ENCODE measurements around the gene WDR88. TPM values are rescaled to one million over a fixed set of nuclear protein-coding genes. Genes with fewer than 3 reads are reported as not detected.
"Not testable (repeated sequence)": the region's sequence is repeated elsewhere in the genome, so short reads cannot be mapped to it uniquely, and the experiment has no call there.

The WDR88 gene
- total RNA-seq, 1 donor from 2014 or later: not detected

DNA sequence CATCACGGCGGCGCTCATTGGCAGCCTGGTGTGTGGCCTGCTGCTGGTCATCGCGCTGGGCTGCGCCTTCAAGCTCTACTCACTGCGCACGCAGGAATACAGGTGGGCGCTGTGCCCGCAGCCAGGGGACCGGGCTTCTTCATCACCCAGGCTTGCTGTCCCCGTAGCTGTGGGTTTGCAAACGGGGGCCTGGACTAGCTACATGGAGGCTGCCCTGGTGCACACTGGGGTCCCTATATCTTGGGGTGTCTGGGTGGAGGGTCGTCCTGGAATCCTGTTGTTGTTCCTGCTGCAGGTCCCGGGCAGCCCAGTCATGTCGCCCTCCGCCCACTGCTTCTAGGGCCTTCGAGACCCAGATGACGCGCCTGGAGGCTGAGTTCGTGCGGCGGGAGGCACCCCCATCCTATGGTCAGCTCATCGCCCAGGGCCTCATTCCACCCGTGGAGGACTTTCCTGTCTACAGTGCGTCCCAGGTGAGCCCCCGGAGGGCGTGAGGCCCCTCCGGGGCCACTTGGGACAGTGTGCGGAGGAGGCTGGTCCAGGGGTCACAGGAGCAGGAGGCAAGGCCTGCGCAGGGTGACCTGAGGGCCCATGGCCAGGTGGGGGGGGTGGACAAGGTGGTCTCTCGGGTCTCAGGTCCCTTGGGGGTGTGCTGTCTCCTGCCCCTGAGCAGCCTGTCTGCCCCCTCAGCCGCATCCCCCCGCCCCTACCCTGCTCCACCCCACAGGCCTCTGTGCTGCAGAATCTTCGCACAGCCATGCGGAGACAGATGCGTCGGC lies 74.5 kb downstream of the WDR88 start:
- no peak overlapping the region for H3K4me3 ChIP-seq (ENCODE audit: low read depth, low read length)
- no peak for DNase-seq (ENCODE audit: low read depth)
- TF ChIP-seq, protein P1, sequence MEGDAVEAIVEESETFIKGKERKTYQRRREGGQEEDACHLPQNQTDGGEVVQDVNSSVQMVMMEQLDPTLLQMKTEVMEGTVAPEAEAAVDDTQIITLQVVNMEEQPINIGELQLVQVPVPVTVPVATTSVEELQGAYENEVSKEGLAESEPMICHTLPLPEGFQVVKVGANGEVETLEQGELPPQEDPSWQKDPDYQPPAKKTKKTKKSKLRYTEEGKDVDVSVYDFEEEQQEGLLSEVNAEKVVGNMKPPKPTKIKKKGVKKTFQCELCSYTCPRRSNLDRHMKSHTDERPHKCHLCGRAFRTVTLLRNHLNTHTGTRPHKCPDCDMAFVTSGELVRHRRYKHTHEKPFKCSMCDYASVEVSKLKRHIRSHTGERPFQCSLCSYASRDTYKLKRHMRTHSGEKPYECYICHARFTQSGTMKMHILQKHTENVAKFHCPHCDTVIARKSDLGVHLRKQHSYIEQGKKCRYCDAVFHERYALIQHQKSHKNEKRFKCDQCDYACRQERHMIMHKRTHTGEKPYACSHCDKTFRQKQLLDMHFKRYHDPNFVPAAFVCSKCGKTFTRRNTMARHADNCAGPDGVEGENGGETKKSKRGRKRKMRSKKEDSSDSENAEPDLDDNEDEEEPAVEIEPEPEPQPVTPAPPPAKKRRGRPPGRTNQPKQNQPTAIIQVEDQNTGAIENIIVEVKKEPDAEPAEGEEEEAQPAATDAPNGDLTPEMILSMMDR (conservative IDR thresholded peaks at IDR 0.05; ENCODE audit: low read depth, low read length): no peak

- no peak for DNase-seq (ENCODE audit: low read depth)
- TF ChIP-seq, protein P1 (conservative IDR thresholded peaks at IDR 0.05; ENCODE audit: low read depth, low read length): no peak
- H3K4me3 ChIP-seq (ENCODE audit: low read depth, low read length): no peak overlapping the region
These were observed 75.2 kb downstream of the WDR88 start for GRCh38 chr19:33207040-33207620.

DNA sequence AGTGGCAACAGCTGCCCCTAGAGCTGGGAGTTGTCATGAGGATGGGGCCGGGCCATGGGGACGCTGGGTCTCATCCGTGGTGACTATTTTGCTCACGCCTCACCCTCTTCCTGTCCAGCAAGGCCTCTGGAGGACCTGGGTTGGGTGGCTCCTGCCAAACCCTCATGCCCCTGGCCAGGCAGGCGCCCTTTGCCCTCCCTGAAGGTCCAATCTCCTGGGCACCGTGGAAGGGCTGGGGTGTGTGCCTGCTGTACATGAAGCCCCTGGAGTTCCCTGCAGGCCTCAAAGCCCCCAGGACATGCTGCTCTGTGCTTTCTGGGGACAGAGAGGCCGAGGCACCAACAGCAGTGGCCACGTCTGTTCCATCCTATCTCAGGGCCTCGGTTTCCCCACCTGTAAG lies 76.0 kb downstream of the WDR88 start:
- H3K4me3 ChIP-seq (ENCODE audit: low read depth, low read length): no peak overlapping the region
- no peak for DNase-seq (ENCODE audit: low read depth)
- TF ChIP-seq, protein P1 (conservative IDR thresholded peaks at IDR 0.05; ENCODE audit: low read depth, low read length): no peak

- TF ChIP-seq, protein P1 (conservative IDR thresholded peaks at IDR 0.05; ENCODE audit: low read depth, low read length): no peak
- no peak overlapping the region for H3K4me3 ChIP-seq (ENCODE audit: low read depth, low read length)
- DNase-seq (ENCODE audit: low read depth): no peak
These were observed 76.5 kb downstream of the WDR88 start for GRCh38 chr19:33208371-33208895.

GRCh38 chr19:33208904-33209849 lies 77.3 kb downstream of the WDR88 start:
- DNase-seq (ENCODE audit: low read depth): no peak
- TF ChIP-seq, protein P1 (conservative IDR thresholded peaks at IDR 0.05; ENCODE audit: low read depth, low read length): no peak
- no peak overlapping the region for H3K4me3 ChIP-seq (ENCODE audit: low read depth, low read length)

DNA sequence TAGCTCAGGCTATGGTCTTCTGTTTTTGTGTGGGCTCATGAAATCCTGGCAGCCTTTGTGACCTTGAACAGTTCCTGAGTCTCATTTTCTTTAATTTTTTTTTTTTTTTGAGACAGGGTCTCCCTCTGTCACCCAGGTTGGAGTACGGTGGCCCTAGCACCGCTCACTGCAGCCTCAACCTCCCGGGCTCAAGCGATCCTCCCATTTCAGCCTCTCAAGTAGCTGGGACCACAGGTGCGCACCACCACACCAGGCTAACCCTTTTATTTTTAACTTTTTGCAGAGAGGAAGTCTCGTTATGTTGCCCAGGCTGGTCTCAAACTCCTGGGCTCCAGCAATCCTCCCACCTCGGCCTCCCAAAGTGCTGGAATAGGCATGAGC lies 77.9 kb downstream of the WDR88 start:
- DNase-seq (ENCODE audit: low read depth); H3K4me3 ChIP-seq (ENCODE audit: low read depth, low read length): not testable (repeated sequence)

Measured in epithelial cell of proximal tubule (primary cell).